A673 (cell line): ENCODE measurements around the gene TXNDC2. TPM values are rescaled to one million over a fixed set of nuclear protein-coding genes. Genes with fewer than 3 reads are reported as not detected.

ENCODE experiments used
- BruUV-seq: library from RNA; stranded (reverse); fragments of 400-500 nt; replicated peaks from 2 replicates; lab custom pipeline; 2021; lab: Mats Ljungman, UMichigan
- CTCF ChIA-PET: fragments of 300-600 bp; sonication (Branson Sonifier 250); formaldehyde crosslinking; loops from one replicate; lab custom pipeline; 2022; ENCODE audit warnings: antibody characterized with exemption; lab: Charles Lee
- POLR2A ChIA-PET: fragments of 300-600 bp; sonication (Branson Sonifier 250); formaldehyde crosslinking; loops from one replicate; lab custom pipeline; 2022; ENCODE audit warnings: antibody characterized with exemption; ENCODE audit not compliant: low non-redundant PET; lab: Charles Lee
- DNase-seq: peaks from one replicate; pipeline ENCODE4 v3.0.0-alpha.2; 2015; ENCODE audit warnings: low spot score
- H3K27ac ChIP-seq: fragments of 200-600 bp; sonication (generic); 2 replicates; pipeline ENCODE4 v1.5.1; 2016; ENCODE audit warnings: mixed run types, low read depth, mild to moderate bottlenecking, mixed read lengths, antibody characterized with exemption, low read length; ENCODE audit not compliant: poor library complexity, severe bottlenecking
- H3K27me3 ChIP-seq: fragments of 200-600 bp; sonication (generic); replicated peaks from 2 replicates; pipeline ENCODE4 v1.6.1; 2017; ENCODE audit warnings: mixed run types, low read depth, mild to moderate bottlenecking, mixed read lengths, antibody characterized with exemption, low read length; ENCODE audit not compliant: insufficient read depth, poor library complexity
- H3K36me3 ChIP-seq: fragments of 200-600 bp; sonication (generic); 2 replicates; pipeline ENCODE4 v1.6.1; 2016; ENCODE audit warnings: mixed run types, mild to moderate bottlenecking, mixed read lengths, antibody characterized with exemption, low read length; ENCODE audit not compliant: insufficient read depth, poor library complexity, severe bottlenecking
- H3K4me1 ChIP-seq: fragments of 200-600 bp; sonication (generic); 2 replicates; pipeline ENCODE4 v1.6.1; 2017; ENCODE audit warnings: mixed run types, mild to moderate bottlenecking, mixed read lengths, antibody characterized with exemption, low read length; ENCODE audit not compliant: insufficient read depth, poor library complexity, severe bottlenecking
- H3K4me3 ChIP-seq: fragments of 200-600 bp; sonication (generic); 2 replicates; pipeline ENCODE4 v1.5.1; 2016; ENCODE audit warnings: low read depth, mixed run types, mild to moderate bottlenecking, mixed read lengths, low read length; ENCODE audit not compliant: poor library complexity, severe bottlenecking
- H3K9me3 ChIP-seq: fragments of 200-600 bp; sonication (generic); 2 replicates; pipeline ENCODE4 v1.6.1; 2016; ENCODE audit warnings: mixed run types, low read depth, mild to moderate bottlenecking, mixed read lengths, antibody characterized with exemption, low read length; ENCODE audit not compliant: poor library complexity, severe bottlenecking
- EZH2 ChIP-seq: fragments of 200-600 bp; sonication (generic); IDR thresholded peaks from 2 replicates; pipeline ENCODE4 v1.6.1; 2017; ENCODE audit warnings: borderline replicate concordance, low read depth, mild to moderate bottlenecking, mixed read lengths, antibody characterized with exemption, low read length; ENCODE audit not compliant: poor library complexity, severe bottlenecking
- intact Hi-C: fragments of 100-400 bp; cut with micrococcal nuclease; formaldehyde crosslinking; loops from one replicate; pipeline ENCODE4 v1.10.0; 2022; ENCODE audit not compliant: unreplicated experiment
- total RNA-seq: library from RNA; stranded (reverse); gene quantifications from 2 replicates; pipeline ENCODE4 v1.2.3, GENCODE V29; 2021
- TF ChIP-seq, protein P1 (sequence below): fragments of 300-800, 200-600 bp; sonication (generic); conservative IDR thresholded peaks from 2 replicates; pipeline ENCODE4 v1.5.1; 2017; ENCODE audit warnings: low read depth, mild to moderate bottlenecking, antibody characterized with exemption, low read length, moderate library complexity, mixed read lengths

TXNDC2 gene
- total RNA-seq, 1 experiment from 2014 or later = 0.13 TPM

- Histone ChIP-seq H3K36me3 (peaks cover 31% of the 10 kb centered on the region), H3K4me1 (peaks cover 53% of the 10 kb centered on the region), H3K4me3 (no peak overlapping the region), H3K27ac (no peak overlapping the region), H3K27me3 (no peaks in the 10 kb centered on the region), H3K9me3 (no peaks in the 10 kb centered on the region)
- intact Hi-C loops = no loop called here
- POLR2A ChIA-PET = no interaction called here
- TF ChIP-seq, protein P1, sequence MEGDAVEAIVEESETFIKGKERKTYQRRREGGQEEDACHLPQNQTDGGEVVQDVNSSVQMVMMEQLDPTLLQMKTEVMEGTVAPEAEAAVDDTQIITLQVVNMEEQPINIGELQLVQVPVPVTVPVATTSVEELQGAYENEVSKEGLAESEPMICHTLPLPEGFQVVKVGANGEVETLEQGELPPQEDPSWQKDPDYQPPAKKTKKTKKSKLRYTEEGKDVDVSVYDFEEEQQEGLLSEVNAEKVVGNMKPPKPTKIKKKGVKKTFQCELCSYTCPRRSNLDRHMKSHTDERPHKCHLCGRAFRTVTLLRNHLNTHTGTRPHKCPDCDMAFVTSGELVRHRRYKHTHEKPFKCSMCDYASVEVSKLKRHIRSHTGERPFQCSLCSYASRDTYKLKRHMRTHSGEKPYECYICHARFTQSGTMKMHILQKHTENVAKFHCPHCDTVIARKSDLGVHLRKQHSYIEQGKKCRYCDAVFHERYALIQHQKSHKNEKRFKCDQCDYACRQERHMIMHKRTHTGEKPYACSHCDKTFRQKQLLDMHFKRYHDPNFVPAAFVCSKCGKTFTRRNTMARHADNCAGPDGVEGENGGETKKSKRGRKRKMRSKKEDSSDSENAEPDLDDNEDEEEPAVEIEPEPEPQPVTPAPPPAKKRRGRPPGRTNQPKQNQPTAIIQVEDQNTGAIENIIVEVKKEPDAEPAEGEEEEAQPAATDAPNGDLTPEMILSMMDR = no peak
- TF ChIP-seq EZH2 = no peak
- no peak for DNase-seq
- CTCF ChIA-PET = no interaction called here
- no TSS peak for BruUV-seq
Observed at GRCh38 chr18:9931678-9932077, 45.9 kb downstream of the TXNDC2 start.

GRCh38 chr18:9933865-9934264 is 48.1 kb downstream of the TXNDC2 start:
- BruUV-seq = no TSS peak
- intact Hi-C loops = no loop called here
- ChIA-PET CTCF (no interaction called here), POLR2A (no interaction called here)
- Histone ChIP-seq H3K27ac (peak overlapping the region; percentile 30), H3K4me1 (peaks cover 32% of the 10 kb centered on the region), H3K36me3 (peaks cover 53% of the 10 kb centered on the region), H3K4me3 (no peak overlapping the region), H3K9me3 (no peaks in the 10 kb centered on the region), H3K27me3 (no peaks in the 10 kb centered on the region)
- DNase-seq = no peak
- no peak for TF ChIP-seq EZH2
- TF ChIP-seq, protein P1 = no peak

- peaks cover 28% of the 10 kb centered on the region for H3K4me1 ChIP-seq
- peaks cover 53% of the 10 kb centered on the region for H3K36me3 ChIP-seq
- no peak for DNase-seq
- H3K27me3 ChIP-seq = no peaks in the 10 kb centered on the region
- ChIA-PET CTCF (no interaction called here), POLR2A (no interaction called here)
- H3K27ac ChIP-seq = peak overlapping the region; percentile 30
- BruUV-seq = no TSS peak
- intact Hi-C loops = no loop called here
- no peak overlapping the region for H3K4me3 ChIP-seq
- TF ChIP-seq, protein P1 = no peak
- TF ChIP-seq EZH2 = no peak
- H3K9me3 ChIP-seq = no peaks in the 10 kb centered on the region
Observed at GRCh38 chr18:9934274-9934673, 48.5 kb downstream of the TXNDC2 start.

Other genes starting within 250 kb of the TXNDC2 start
- 6.1 and 8.1 TPM in 2 replicates for gene RAB31, start 177.7 kb upstream of the TXNDC2 start, total RNA-seq
- 185 and 204 TPM in 2 replicates for gene VAPA, start 28.0 kb downstream of the TXNDC2 start, total RNA-seq